Left cardiac atrium (tissue), 4 donors: Measurements from ENCODE around the gene GMDS. TPM values are rescaled to one million over a fixed set of nuclear protein-coding genes. Genes with fewer than 3 reads are reported as not detected.
A peak's percentile ranks its signal among the peaks of the same experiment; 100 is the strongest.

Experiments used
- ATAC-seq, 2 donors: fragments of 200-7000 bp; cut with Tn5 transposase; one replicate each; pipeline ENCODE4 v1.9.1; 2020; ENCODE audit warnings: mild to moderate bottlenecking in 2 of 2, moderate library complexity in 2 of 2
- DNase-seq: peaks from one replicate; pipeline ENCODE4 v3.0.0-alpha.2; 2020
- intact Hi-C, 2 donors: fragments of 100-400 bp; cut with DNase I; formaldehyde crosslinking; loops; one replicate each; pipeline versions ENCODE4 v1.14.1 to v1.15.1; 2022 to 2023
- total RNA-seq, 2 donors: library from RNA; stranded (reverse); fragmentation: NEBNext Ultra II Directional; extraction: Animal tissue kit (Norgen Biotek cat#: 25700); gene quantifications; one replicate each; pipeline ENCODE4 v1.2.1, GENCODE V29; 2021
- donor health status: DM: no; HTN: yes; CAD: no.
- donor health status: DM: no; HTN: yes; CAD: no; lungs with severe emphysema.
- donor health status: DM: yes; HTN: yes; CAD: no.
- donor health status: Dilated cardiomyopathy.

GMDS gene
- total RNA-seq, 2 donors from 2014 or later, result 8.4 to 20.8 TPM

GRCh38 chr6:1609041-1609647, 636.3 kb downstream of the GMDS start:
- intact Hi-C loops, result loop anchor here (5.0 to 10.0 kb wide), 2 partner anchors 836 to 1088 kb away; no protein-coding TSS in a partner anchor
- DNase-seq (no peak), ATAC-seq (peak; percentile 4)

DNA sequence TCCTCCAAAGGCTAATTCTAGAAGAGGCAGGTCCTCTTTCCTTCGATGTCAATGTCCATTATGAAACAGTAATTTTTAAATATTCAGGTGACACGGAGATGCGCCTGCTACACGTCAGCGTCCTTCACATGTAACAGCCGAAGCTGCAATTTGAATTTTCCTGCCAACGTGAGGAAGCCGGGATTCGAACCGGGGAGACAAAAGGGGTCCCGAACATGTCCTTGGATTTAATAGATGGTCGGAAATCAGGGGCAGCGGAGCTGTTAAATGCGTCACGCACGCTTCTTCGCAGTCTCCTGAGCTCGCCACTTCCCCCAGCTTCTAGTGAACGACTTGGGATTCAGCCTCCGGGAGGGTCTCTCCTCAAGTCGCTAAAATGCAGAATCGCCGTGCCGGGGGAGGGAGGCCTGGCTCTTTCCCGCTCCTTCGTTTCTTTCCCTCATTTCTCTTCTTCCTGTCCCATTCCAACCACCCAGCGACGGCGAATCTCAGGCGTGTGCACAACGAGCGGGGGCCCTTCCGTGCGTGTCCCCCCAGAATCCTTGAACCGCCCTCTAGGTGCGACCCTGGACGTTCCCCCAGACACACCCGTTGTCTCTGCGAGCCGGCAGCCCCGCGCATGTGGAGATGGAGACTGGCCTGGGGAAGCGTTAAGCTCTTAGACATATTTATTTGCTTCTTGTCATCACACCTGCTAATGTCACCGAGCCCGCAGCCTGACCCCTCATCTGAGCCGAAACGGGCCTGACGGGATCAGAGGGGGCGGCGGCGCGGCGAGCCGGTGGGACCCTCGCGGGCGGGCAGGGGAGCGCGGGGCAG, 637.0 kb downstream of the GMDS start:
- ATAC-seq, result no peak
- intact Hi-C loops, result loop anchor here (5.0 to 10.0 kb wide), 2 partner anchors 836 to 1089 kb away; no protein-coding TSS in a partner anchor

GRCh38 chr6:1607516-1608221, 637.7 kb downstream of the GMDS start:
- ATAC-seq (no peak), DNase-seq (no peak)
- intact Hi-C loops, result loop anchor here (5.0 to 10.0 kb wide), 2 partner anchors 837 to 1090 kb away; no protein-coding TSS in a partner anchor

More for the DNA sequence above, 637.0 kb downstream of the GMDS start:
- no peak for DNase-seq

DNA sequence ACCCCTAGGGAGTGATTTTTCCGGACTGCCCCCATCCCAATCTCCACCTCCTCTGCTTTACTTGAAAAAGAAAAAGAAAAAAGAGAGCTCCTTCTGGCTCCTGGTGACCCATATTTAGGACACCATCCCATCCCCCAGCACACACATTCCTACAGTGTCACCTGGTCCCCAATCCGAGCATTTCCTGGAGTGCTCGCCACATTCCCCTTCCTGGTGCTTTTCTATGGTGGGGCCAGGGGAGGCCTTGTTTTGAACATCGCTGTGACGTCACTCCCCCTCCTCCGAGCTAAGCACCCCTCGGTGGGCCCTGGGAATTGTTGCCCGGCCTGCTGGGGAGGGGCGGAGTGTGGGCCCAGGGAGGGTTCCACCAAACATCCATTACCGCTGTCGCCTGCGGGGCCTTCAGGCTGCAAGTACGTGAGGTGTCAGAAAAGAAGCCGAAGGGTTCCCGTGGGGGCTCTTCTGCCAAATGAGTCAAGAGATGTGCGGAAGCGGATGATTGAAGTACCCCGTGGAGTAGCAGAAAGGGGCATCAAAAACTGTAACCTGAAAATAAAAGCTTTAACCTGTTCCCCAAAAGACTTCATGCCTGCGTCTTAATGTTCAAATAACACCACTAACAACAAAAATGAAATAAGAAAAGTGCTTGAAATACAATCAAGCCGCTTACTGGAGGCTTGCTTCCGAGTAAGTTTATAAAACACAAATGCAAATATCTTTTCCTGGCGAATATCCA, 638.5 kb downstream of the GMDS start:
- DNase-seq (no peak), ATAC-seq (no peak)
- intact Hi-C loops, result loop anchor here (5.0 to 10.0 kb wide), 2 partner anchors 838 to 1090 kb away; no protein-coding TSS in a partner anchor

DNA sequence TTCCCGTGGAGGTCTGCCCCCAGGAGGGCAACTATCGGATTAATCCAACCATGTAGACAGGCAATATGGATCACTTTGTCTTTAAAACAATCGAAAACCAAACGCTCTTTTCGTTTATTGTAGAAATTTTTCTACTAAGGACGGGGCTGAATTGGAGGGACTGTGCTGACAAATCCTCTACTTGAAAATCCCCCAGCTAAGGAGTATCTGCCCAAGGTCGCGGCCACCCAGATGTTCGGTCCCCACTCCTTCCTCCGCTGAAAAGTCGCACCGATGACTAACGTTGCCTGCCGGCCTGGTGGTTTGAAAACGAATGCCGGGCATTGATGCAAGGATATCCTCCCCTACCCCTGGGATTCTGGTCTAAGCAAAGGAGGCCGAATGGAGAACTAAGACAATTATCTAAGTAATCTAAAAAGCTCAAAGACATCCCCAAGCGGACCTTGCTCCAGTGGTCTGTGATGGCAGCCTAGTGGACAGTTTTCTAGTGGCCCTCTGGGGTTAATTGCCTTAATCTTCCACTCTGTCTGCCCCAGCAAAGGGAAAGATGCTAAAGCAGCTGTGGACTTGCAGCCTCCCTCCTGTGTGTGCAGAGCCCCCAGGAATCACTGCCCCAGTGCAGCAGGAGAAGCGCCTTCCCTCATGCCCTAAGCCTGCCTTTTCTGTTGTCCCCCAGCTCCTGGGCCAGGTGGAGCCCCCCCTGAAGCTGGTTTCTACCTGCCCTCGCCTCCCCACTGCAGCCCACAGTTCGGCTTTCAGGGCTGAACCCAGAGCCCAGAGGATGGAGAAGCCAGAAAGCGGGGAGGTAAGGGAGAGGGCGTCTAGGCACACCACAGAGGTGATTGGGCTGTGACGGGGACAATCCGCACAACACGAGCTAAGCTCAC, 639.3 kb downstream of the GMDS start:
- no peak for ATAC-seq

GRCh38 chr6:1605004-1605892, 640.2 kb downstream of the GMDS start:
- DNase-seq (no peak), ATAC-seq (peak in 1 of 2 donors; percentile 1)
- intact Hi-C loops, result loop anchor here (2.0 to 10.0 kb wide), 3 partner anchors 840 to 1092 kb away; no protein-coding TSS in a partner anchor

More for the DNA sequence above, 639.3 kb downstream of the GMDS start:
- no peak for DNase-seq
- intact Hi-C loops, result loop anchor here (2.0 to 10.0 kb wide), 3 partner anchors 839 to 1091 kb away; no protein-coding TSS in a partner anchor

DNA sequence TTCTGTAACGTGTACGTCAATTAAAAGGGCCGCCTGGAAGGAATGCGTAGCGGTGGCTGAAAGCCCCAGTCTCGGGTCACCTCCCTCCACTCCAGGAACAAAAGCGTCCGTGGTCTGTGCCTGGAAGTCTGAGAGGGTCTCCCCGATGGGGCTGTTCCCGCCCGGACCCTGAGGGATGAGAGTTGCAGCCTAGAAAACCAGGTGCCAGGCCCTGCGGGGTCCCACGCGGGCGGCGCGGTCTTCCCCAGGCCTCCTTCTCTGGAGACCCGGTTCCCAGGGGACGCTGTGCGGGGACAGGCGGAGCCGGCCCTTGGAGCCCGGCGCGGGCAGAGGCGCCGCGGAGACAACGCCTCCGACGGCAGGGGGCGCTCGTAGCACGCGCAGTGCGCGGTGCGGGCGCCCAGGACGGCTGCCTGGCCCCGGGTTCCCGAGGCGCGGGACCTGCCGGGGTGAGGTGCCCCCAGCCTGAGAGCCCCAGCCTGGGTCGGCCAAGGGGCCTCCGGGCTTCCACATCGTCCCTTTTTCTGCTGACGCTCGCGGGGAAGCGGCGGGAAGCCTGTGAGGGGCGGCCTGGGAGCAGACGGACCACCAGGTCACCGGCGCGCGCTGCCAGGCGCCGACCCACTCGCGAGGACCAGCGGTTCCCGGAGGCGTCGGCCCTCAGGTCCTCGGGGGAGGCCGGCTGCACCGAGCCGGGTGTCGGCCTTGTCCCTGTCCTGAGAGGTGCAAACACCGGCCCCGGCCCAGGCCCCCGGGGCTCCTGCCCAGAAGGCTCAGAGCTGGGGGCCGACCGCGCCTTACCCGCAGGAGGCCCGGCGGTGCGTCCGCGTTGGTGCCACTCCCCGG, 641.0 kb downstream of the GMDS start:
- peak; percentile 83 for DNase-seq
- intact Hi-C loops, result loop anchor here (2.0 to 10.0 kb wide), 8 partner anchors 498 to 1093 kb away; no protein-coding TSS in a partner anchor
- peak; percentile 91 to 92 for ATAC-seq

GRCh38 chr6:1603708-1604107, 641.7 kb downstream of the GMDS start:
- intact Hi-C loops, result loop anchor here (2.0 to 10.0 kb wide), 8 partner anchors 499 to 1094 kb away; no protein-coding TSS in a partner anchor

GRCh38 chr6:1602049-1602713, 643.2 kb downstream of the GMDS start:
- intact Hi-C loops, result loop anchor here (5.0 to 10.0 kb wide), 7 partner anchors 500 to 1095 kb away; no protein-coding TSS in a partner anchor
- no peak for DNase-seq
- ATAC-seq, result no peak

More at GRCh38 chr6:1603708-1604107, 641.7 kb downstream of the GMDS start:
- DNase-seq (no peak), ATAC-seq (no peak)

DNA sequence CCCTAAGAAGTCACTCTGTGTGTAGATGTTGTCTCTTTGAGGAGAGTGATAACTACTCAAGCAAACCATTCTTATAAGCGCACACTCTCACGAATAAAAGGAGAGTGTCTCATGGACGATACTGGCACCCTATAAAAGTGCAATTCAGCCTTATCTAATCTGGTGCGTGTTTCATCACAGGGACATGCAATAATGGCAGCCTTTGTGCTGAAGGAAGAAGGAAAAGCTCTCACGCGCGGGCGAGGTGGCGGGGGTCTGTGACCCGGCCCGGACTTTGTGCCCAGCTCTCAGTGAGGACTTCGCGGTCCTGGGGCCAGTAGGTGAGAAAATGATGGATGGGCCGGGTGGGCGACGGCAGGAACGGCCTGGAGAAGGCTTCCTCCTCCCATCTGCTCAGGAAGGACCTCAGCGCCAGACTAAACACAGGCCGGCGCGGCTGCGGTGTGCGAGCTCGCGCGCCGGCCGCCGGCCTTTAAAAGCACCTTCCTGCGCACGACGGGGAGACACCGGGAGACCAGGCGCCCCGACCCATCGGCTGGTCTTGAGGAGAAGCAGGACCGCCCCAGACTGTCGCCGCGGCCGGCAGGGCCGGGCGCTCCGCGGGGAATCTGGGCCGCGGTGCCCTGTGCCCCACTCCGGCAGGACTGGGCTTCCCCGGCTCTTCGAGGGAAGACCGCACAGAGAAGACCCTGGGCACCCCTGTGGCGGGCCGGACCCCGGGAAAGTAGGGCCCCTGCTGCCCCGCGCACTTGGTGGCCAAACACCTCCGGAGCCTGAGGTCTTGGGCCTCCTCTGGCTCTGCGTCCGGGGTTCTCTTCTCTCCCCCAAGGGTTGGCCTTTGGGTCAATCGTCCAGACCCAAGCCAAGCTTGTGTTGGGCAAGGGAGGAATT, 644.0 kb downstream of the GMDS start:
- no peak for DNase-seq
- ATAC-seq, result no peak
- intact Hi-C loops, result loop anchor here (5.0 to 10.0 kb wide), 7 partner anchors 501 to 1096 kb away; no protein-coding TSS in a partner anchor

DNA sequence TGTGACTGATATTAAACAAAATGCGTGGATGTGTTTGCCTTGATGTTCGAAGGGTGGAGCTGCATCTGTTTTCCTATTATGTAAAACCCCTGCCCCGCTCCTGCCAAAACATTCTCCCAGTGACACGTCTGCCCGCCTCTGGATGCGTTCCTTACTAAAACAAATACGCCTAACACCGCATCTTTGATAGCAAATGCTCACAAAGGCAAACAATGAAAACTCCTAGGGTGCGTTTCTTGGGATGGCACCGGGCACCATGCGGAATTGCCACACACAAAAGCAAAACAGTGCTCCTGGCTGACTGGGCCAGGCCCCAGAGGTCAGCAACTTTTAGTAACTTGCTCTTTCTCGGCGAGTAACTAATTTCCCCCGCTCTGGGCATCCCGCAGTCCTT, 644.6 kb downstream of the GMDS start:
- intact Hi-C loops, result loop anchor here (5.0 to 10.0 kb wide), 7 partner anchors 502 to 1097 kb away; no protein-coding TSS in a partner anchor
- no peak for ATAC-seq
- DNase-seq, result no peak

DNA sequence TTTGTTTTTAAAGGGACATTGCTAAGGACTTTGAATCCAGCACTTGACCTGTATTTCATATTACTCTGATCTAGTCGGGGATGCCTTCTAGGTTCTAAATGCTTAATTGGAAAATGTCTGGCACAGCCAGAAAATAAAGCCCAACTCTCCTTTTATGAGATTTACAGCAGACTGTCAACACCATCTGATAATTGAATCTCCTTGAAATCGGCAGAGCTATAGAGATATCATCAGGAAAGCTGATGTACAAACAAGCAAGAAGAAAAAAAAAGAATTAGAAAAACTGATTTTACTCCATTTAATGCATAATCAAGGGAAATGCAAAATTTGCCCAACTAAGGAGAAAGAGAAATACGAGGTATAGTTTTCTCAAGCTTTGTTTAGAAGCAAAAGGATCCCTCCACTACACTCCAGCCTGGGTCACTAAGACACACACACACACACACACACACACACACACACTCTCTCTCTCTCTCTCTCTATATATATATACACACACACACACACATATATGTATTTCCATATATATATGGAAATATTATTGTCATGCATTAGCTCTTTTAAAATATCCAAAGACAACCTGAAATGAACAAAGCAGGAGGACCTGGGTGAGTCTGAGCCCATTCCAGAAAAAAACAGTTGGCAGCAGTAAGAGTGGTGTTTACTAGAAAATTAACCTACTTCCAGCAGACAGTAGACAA, 645.2 kb downstream of the GMDS start:
- no peak for ATAC-seq
- no peak for DNase-seq
- intact Hi-C loops, result loop anchor here (5.0 to 10.0 kb wide), 7 partner anchors 502 to 1097 kb away; no protein-coding TSS in a partner anchor

DNA sequence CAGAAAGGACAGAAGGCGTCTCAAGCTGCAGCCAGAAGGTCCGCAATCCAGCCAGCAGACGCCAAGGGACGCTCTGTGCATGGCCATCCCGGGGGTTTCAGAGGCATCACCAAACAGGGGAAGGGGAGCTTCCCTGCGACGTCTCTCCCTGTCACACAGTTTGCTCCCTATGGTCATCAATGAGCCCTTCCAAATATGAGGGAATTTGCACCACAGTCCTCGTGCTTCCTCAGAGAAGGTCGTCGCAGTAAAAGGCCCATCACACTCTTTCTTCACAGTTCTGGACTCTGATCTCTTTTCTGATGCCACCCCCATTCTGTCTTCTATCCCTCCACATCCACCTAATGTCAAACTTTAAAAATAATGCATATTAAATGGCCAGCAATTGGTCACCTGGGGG, 645.9 kb downstream of the GMDS start:
- DNase-seq (no peak), ATAC-seq (no peak)
- intact Hi-C loops, result loop anchor here (5.0 to 10.0 kb wide), 2 partner anchors 1148 to 1155 kb away; partner anchors contain the start of gene MYLK4 (in 1 of the 2)
